GM18907 (cell line): ENCODE data around the gene ZC3H12A.

Experiments used
- ATAC-seq: cut with Tn5 transposase; IDR thresholded peaks from one replicate; pipeline ENCODE4 v1.9.1; 2021; ENCODE audit warnings: mild to moderate bottlenecking, moderate library complexity; ENCODE audit not compliant: unreplicated experiment

Gene ZC3H12A

DNA sequence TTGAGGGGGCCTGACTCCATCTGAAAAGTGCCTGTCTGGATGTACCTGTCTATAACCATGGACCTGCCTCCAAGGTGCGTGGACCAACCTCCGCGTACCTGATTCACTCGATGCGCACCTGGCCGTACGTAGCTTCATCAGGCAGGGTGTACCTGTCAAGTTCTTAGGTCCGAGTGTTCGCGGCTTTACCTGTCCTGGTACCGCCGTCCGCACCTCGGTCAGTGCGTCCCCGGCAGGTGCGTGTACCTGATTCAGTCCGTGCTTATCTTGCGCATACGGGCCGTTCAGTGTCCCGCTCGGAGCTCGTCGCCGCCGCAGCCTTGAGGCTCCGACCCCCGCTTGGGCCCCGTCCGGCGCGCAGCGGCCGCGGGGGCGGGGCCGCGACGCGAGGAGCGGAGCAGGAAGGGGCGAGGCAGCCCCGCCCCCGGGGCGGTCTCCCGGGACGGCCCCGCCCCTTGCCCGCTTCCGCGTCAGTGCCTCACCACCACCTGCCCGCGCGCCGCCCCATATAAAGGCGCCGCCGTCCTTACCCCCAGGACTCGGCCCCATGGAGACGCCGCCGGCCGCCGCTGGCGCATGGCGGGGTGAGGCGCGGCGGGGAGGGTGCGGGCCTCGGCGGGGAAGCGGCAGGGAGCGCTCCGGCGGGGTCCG lies at the start of gene ZC3H12A:
Gene ZC3H12A, plus strand, starts transcription at position 535 of the 651 bp plus-strand sequence. CDS start 917 bp downstream, outside the sequence.
- peak; percentile 49 for ATAC-seq

GRCh38 chr1:37425221-37425620 lies 49.2 kb upstream of the ZC3H12A start:
- no peak for ATAC-seq

DNA sequence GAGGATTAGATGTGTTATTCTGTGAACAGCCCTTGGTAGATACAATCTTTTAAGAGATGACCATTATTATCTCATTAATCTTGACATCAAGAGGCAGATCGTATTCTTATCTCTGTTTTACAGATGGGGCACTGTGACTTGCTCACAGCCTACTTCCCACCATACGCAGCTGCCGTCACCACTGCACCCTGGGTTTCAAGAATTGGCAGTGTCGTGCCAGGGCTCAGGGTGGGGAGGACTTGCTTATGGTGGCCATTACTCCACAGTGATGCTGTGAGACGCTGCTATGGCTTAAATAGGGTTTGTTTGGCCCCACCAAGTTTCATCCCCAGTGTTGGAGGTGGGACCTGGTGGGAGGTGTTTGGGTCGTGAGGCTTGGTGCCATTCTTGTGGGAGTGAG lies 45.4 kb upstream of the ZC3H12A start:
- ATAC-seq = no peak

DNA sequence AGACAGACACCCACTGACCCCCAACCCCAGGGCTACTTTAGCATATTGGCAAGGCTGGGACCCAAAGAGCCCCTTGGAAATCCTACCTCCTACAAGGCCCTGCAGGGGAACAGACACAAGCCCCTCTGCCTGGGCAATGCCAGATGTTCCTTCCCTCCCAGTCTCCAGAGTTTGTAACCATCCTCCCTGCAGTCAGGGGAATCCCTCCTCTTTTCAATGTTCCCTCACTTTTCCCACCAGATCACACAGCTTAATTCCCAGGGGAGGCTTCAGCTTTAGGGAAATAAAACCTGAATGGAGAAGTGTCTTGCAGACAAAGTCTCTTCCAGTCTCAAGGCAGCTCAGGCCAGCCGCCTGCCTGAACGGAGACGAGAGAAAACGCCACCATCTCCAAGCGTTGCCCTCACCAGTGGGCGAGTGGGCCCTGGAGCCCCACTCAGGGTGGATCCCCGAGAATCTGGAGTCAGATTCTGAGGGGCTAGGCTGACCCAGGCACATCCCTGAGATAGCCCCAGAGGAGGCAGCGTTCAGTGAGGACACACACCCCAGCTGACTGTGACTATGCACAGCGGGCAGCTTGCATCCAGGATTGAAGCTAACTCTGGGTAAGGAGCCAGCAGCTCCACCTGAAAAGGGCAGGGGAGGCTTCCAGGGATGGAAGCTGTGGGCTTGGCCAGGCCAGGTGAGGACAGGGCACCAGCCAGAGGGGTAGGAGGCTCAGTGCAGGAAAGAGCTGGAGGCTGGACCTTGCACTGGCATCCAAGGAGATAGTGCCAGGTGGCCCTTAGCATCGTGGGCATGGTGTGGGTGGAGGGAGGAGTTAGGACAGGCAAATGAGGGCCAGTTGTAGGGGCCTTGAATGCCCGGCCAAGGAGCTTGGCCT lies 44.0 kb upstream of the ZC3H12A start:
- no peak for ATAC-seq

GRCh38 chr1:37432716-37433115 lies 41.7 kb upstream of the ZC3H12A start:
- ATAC-seq = no peak

- no peak for ATAC-seq
These were observed 41.2 kb upstream of the ZC3H12A start for GRCh38 chr1:37433171-37433570.

- no peak for ATAC-seq
These were observed 39.8 kb upstream of the ZC3H12A start for GRCh38 chr1:37434292-37435225.

- ATAC-seq = no peak
These were observed 37.3 kb upstream of the ZC3H12A start for GRCh38 chr1:37437087-37437486.

DNA sequence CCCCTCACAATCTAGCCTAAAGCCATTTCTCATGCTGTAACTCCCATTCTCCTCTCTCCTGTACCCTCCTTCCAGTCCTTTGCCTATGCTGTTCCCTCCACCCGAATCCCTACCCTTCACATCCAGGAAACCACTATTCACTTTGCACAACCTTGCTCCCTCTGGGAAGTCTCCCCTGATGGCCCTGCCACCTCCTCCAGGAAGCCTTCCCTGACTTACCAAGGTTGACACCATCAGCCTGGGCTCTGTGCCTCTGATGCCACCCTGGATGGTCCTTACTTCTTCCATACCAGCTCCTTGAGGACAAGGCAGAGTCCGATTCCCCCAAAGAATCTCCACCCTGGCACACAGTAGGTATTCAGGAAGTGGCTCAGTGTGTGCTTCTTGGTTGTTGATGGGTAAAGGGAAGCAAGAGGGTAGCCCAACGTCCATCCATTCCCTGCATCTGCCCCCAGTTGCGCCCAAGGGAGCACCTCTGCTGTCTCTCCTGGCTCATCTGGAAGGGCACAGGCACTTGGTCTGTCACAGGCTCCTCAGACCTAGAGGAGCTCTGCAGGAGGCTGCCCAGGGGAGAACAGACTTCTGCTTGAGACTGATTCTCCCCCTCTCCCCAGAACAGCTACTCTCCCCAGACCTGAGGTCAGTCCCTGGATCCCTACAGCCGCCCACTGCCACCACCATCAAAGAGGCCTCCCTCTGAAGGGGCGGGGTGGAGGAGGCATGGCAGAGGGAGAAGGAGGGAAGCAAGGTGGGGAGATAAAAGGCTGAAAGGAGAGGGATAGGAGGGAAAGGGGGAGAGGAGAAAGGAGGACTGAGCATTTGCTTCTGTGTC lies 36.1 kb upstream of the ZC3H12A start:
- ATAC-seq = no peak

DNA sequence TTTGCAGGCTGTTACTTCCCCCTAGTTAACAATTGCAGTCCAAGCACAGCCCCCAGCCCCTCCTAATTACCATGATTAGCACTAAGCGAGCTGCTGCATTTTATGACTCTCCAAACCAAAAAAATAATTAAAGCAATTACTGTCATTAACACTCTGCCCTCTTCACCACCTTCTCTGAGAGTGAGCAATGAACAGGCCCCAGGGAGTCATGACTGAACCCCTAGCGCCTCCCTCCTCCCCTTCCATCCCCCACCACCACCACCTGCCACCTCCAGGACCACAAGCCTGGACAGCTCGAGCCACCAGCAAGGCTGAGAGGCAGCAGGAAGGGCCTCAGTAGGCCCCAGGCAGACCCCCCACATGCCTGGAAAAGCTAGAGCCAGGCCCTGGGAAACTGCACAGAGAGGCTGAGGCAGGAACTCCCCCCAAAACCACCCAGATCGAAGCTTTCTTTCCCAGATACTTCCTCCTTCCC lies 35.5 kb upstream of the ZC3H12A start:
- ATAC-seq = no peak

GRCh38 chr1:37439349-37439995 lies 34.9 kb upstream of the ZC3H12A start:
- ATAC-seq = no peak

DNA sequence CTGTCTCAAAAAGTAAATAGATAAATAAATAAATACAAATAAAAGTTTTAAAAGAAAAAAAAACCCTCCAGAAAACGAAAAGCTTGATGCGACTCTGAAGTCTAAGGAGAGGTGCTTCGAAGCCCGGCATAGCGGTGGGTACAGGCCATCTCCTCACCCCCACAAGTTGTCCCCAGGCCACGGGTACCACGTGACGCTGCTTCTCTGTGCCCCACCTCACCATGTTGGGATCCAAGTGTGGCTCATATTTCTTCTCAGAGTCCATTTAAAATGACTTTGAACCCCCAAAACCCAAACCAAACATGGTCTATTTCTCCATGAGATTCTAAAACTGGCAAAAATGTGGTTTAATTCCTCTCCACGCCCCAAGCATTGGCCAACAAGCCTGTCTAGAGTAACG lies 32.9 kb upstream of the ZC3H12A start:
- ATAC-seq = no peak

- no peak for ATAC-seq
These were observed 32.2 kb upstream of the ZC3H12A start for GRCh38 chr1:37442139-37442538.

DNA sequence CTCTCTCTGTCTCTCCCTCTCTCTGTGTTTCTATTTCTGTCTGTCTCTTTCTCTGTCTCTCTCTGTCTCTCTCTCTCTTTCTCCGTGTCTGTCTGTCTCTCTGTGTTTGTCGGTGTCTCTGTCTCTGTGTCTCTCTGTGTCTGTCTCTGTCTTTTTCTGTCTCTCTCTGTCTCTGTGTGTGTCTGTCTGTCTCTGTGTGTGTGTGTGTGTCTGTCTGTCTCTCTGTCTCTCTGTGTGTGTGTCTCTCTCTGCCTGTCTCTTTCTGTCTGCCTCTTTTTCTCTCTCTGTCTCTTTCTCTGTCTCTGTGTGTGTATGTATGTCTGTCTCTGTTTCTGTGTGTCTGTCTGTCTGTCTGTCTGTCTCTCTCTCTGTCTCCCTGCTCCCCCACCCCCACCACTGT lies 31.7 kb upstream of the ZC3H12A start:
- ATAC-seq = no peak

DNA sequence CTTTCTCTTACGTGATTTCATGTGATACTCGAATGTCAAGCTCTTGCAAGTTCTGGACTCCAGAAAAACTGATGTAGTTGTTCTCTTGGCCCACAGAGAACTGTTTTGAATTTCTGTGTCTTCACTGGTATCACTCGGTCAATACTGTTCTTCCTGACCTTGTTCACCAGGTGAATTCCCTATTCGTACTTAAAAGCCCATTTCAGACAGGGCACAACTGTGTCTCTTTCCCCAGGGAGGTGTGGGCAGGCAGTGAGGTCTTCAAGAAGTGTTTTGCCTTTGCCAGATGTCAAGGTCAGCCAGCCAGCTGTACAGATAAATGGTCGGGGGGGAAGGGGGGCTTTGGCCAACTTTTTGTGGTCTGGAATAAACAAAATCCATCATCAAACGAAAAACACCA lies 27.5 kb upstream of the ZC3H12A start:
- no peak for ATAC-seq

- no peak for ATAC-seq
These were observed 26.2 kb upstream of the ZC3H12A start for GRCh38 chr1:37448185-37448584.

- ATAC-seq = no peak
These were observed 25.5 kb upstream of the ZC3H12A start for GRCh38 chr1:37448691-37449417.

DNA sequence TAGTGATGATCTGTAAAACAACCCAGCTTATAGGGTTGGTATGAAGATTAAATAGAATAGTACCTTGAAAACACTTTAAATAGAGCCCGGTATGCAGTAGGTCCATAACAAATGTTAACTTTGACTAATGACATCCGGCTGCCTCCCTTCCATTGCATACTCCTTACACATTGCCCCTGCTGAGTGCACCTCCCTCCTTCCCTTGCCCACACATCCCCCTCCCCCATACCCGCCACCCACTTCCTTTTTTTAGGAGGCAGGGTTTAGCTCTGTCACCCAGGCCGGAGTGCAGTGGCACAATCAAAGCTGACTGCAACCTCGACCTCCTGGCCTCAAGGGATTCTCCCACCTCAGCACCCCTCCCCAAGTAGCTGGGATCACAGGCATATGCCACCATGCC lies 24.4 kb upstream of the ZC3H12A start:
- ATAC-seq = no peak

GRCh38 chr1:37452416-37452815 lies 22.0 kb upstream of the ZC3H12A start:
- no peak for ATAC-seq
